HepG2 (cell line): ENCODE measurements around the gene ADGRB3. TPM values are rescaled to one million over a fixed set of nuclear protein-coding genes. Genes with fewer than 3 reads are reported as not detected.

Experiments used
- ADNP ChIP-seq: sonication (generic); formaldehyde crosslinking; IDR thresholded peaks from 2 replicates; pipeline ENCODE4 v1.4.0; 2020; ENCODE audit warnings: missing genetic modification reagents
- AHDC1 ChIP-seq: sonication (generic); formaldehyde crosslinking; IDR thresholded peaks from 2 replicates; pipeline ENCODE4 v1.5.1; 2020; ENCODE audit warnings: mild to moderate bottlenecking, missing genetic modification reagents, borderline replicate concordance
- E2F2 ChIP-seq: sonication (generic); formaldehyde crosslinking; IDR thresholded peaks from 2 replicates; pipeline ENCODE4 v1.4.0; 2020; ENCODE audit warnings: missing genetic modification reagents, borderline replicate concordance
- HIC2 ChIP-seq: sonication (generic); formaldehyde crosslinking; IDR thresholded peaks from 2 replicates; pipeline ENCODE4 v1.9.0; 2022; ENCODE audit warnings: low read depth, missing genetic modification reagents
- MXI1 ChIP-seq: IDR thresholded peaks from 3 replicates; pipeline ENCODE4 v1.6.1; 2012; ENCODE audit warnings: low read depth, low read length, inconsistent platforms, borderline replicate concordance
- PCBP2 ChIP-seq: fragments of 200-400 bp; formaldehyde crosslinking; optimal IDR thresholded peaks from 2 replicates; pipeline ENCODE3; 2018; ENCODE audit warnings: low read length, low read depth; ENCODE audit not compliant: poor library complexity, severe bottlenecking
- PTBP1 ChIP-seq: fragments of 200-400 bp; formaldehyde crosslinking; IDR thresholded peaks from 2 replicates; pipeline ENCODE4 v1.6.1; 2018; ENCODE audit warnings: low read length, low read depth; ENCODE audit not compliant: poor library complexity, severe bottlenecking
- TIGD3 ChIP-seq: sonication (generic); formaldehyde crosslinking; IDR thresholded peaks from 2 replicates; pipeline ENCODE4 v1.5.1; 2020; ENCODE audit warnings: mild to moderate bottlenecking, missing genetic modification reagents, borderline replicate concordance
- polyA plus RNA-seq, 8 experiments: library from polyadenylated mRNA; depleted of rRNA in 3 of 8; stranded (reverse) in 7 of 8; unstranded in 1 of 8; fragments of >200 nt; fragmentation: Illumina TruSeq in 4 of 8; extraction: Trizol in 4 of 8; gene quantifications; 2 replicates each; pipeline versions ENCODE4 v1.2.1 to v1.2.3, GENCODE V29; 2011 to 2016; ENCODE audit warnings: low read depth in 4 of 8, missing spikeins in 1 of 8, mixed read lengths in 1 of 8; ENCODE audit not compliant: insufficient read depth in 1 of 8
- total RNA-seq, 5 experiments: library from RNA; depleted of rRNA; stranded (reverse); fragments of >200 nt; fragmentation: Illumina TruSeq; extraction: Trizol; gene quantifications; 2 replicates each; pipeline ENCODE4 v1.2.3, GENCODE V29; 2016; ENCODE audit warnings: low read depth in 1 of 5

Gene ADGRB3
- total and polyA plus RNA-seq, 2 of the 13 experiments (the other 11 are each of a cell fraction or from before 2014, with no cell fraction given), result not detected

GRCh38 chr6:69232496-69232895 is 597.4 kb downstream of the ADGRB3 start (continued):
- TF ChIP-seq AHDC1 (CRISPR knock-in tag) (no peak), E2F2 (no peak), ADNP (CRISPR knock-in tag) (no peak), PTBP1 (no peak), HIC2 (CRISPR knock-in tag) (no peak), MXI1 (no peak), PCBP2 (no peak), TIGD3 (CRISPR knock-in tag) (no peak)
